K562 (cell line): ENCODE results near the gene OCA2. TPM values are rescaled to one million over a fixed set of nuclear protein-coding genes. Genes with fewer than 3 reads are reported as not detected.

Experiments
- CTCF ChIP-seq, 3 experiments: IDR thresholded peaks in 2 of 3; conservative IDR thresholded peaks in 1 of 3; 2 replicates each; pipeline ENCODE4 v1.5.1; 2011 to 2012; ENCODE audit warnings: low read length in 3 of 3, mild to moderate bottlenecking in 3 of 3, control low read depth in 2 of 3, improper control_type of control experiment in 1 of 3, inconsistent platforms in 1 of 3, low read depth in 1 of 3, mixed read lengths in 1 of 3, moderate library complexity in 1 of 3; ENCODE audit not compliant: insufficient read depth in 2 of 3
- polyA plus RNA-seq, 8 experiments: library from polyadenylated mRNA; depleted of rRNA in 4 of 8; stranded (reverse) in 5 of 8; unstranded in 3 of 8; fragments of >200 nt; fragmentation: Nextera tagmentation in 2 of 8; fragmentation: Illumina TruSeq in 1 of 8; extraction: Ambion mirVana in 2 of 8; extraction: Trizol in 1 of 8; gene quantifications; 2 replicates each; pipeline versions ENCODE4 v1.2.1 to v1.2.3, GENCODE V29; 2011 to 2014; ENCODE audit warnings: inconsistent platforms in 1 of 8, missing spikeins in 1 of 8
- total RNA-seq, 7 experiments: library from RNA; depleted of rRNA in 6 of 7; stranded (reverse); fragments of >200 nt in 6 of 7; fragmentation: Illumina TruSeq in 2 of 7; extraction: Trizol in 2 of 7; gene quantifications; 2 replicates each; pipeline versions ENCODE4 v1.2.1 to v1.2.3, GENCODE V29; 2011 to 2021; ENCODE audit warnings: low replicate concordance in 1 of 7
- TF ChIP-seq, protein P1 (sequence below), 2 experiments: fragments of 450-650 bp; IDR thresholded peaks; 2 replicates each; pipeline ENCODE4 v1.6.1; 2016; ENCODE audit warnings: mild to moderate bottlenecking in 2 of 2, borderline replicate concordance in 1 of 2, low read depth in 1 of 2, moderate library complexity in 1 of 2

Gene OCA2
- total and polyA plus RNA-seq, 9 of the 15 experiments (the other 6 are each of a cell fraction or from before 2014, with no cell fraction given): 0.07 to 0.59 (median 0.17) TPM; not detected in 1

- TF ChIP-seq, protein P1, sequence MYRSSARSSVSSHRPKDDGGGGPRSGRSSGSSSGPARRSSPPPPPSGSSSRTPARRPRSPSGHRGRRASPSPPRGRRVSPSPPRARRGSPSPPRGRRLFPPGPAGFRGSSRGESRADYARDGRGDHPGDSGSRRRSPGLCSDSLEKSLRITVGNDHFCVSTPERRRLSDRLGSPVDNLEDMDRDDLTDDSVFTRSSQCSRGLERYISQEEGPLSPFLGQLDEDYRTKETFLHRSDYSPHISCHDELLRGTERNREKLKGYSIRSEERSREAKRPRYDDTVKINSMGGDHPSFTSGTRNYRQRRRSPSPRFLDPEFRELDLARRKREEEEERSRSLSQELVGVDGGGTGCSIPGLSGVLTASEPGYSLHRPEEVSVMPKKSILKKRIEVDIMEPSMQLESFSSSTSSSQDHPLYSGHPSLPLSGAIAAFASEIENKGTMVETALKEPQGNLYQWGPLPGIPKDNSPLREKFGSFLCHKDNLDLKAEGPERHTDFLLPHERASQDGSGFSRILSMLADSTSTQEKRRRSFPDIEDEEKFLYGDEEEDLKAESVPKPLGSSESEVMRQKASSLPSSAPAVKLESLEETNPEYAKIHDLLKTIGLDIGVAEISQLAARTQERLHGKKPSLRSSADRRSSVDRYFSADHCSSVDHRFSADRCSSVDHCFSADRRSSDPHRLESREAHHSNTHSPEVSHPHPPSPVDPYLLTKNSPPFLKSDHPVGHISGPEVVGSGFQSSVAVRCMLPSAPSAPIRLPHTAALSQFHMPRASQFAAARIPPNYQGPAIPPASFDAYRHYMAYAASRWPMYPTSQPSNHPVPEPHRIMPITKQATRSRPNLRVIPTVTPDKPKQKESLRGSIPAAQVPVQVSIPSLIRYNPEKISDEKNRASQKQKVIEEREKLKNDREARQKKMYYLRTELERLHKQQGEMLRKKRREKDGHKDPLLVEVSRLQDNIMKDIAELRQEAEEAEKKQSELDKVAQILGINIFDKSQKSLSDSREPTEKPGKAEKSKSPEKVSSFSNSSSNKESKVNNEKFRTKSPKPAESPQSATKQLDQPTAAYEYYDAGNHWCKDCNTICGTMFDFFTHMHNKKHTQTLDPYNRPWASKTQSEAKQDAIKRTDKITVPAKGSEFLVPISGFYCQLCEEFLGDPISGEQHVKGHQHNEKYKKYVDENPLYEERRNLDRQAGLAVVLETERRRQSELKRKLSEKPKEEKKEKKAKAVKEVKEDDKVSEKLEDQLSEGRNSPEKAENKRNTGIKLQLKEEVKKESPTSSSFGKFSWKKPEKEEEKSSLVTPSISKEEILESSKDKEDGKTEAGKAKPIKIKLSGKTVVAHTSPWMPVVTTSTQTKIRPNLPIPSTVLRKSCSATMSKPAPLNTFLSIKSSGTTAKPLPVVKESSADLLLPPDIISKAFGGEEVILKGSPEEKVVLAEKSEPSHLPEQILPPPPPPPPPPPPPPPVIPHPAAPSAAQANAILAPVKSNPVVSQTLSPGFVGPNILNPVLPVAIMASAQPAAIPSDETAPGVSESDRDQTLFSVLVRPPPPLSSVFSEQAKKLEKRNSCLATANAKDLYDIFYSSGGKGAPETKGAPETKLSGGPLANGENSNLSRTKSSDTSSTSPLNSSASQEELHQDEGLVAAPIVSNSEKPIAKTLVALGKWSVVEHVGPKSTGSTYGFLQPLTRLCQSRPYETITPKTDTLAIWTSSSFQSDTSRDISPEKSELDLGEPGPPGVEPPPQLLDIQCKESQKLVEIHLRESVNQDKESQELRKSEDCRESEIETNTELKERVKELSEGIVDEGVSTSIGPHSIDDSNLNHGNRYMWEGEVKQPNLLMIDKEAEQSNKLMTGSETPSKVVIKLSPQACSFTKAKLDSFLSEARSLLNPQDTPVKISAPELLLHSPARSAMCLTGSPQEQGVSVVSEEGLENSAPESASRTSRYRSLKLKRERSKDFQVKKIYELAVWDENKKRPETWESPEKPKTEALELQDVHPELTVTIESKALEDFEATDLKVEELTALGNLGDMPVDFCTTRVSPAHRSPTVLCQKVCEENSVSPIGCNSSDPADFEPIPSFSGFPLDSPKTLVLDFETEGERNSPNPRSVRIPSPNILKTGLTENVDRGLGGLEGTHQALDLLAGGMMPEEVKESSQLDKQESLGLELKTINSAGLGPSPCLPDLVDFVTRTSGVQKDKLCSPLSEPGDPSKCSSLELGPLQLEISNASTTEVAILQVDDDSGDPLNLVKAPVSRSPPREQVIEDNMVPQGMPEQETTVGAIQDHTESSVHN (IDR thresholded peaks at IDR 0.05; ENCODE audit: borderline replicate concordance in 1 of 2, low read depth in 1 of 2): no peak
- TF ChIP-seq CTCF (IDR thresholded peaks at IDR 0.05 in 2 of 3, conservative IDR thresholded peaks at IDR 0.05 in 1 of 3; ENCODE audit: insufficient read depth in 2 of 3, low read depth in 1 of 3, low read length in 3 of 3): peak; percentile 46 to 63 (median 55)
Measured at GRCh38 chr15:28021281-28022039, 77.7 kb downstream of the OCA2 start (continued).
